GM06990 (cell line): ENCODE measurements around the gene APOL2.
"Not testable (repeated sequence)": the region's sequence is repeated elsewhere in the genome, so short reads cannot be mapped to it uniquely, and the experiment has no call there.

Experiments
- DNase-seq: peaks from one replicate; pipeline ENCODE4 v3.0.0-alpha.2; 2011; ENCODE audit not compliant: insufficient read length; ENCODE audit errors: extremely low read depth
- H3K27me3 ChIP-seq: replicated peaks from 2 replicates; pipeline ENCODE4 v1.6.0; 2011; ENCODE audit warnings: low read length; ENCODE audit not compliant: control insufficient read depth, insufficient read depth
- H3K36me3 ChIP-seq: 2 replicates; pipeline ENCODE4 v1.5.1; 2011; ENCODE audit warnings: low read length; ENCODE audit not compliant: control insufficient read depth, insufficient read depth
- H3K4me3 ChIP-seq: replicated peaks from 2 replicates; pipeline ENCODE4 v1.5.1; 2011; ENCODE audit warnings: low read depth, mild to moderate bottlenecking, control low read depth, low read length
- TF ChIP-seq, protein P1 (sequence below): IDR thresholded peaks from 2 replicates; pipeline ENCODE4 v1.5.1; 2011; ENCODE audit warnings: low read length, control low read depth, mild to moderate bottlenecking, inconsistent platforms; ENCODE audit not compliant: insufficient read depth, poor library complexity, severe bottlenecking

APOL2 gene

DNA sequence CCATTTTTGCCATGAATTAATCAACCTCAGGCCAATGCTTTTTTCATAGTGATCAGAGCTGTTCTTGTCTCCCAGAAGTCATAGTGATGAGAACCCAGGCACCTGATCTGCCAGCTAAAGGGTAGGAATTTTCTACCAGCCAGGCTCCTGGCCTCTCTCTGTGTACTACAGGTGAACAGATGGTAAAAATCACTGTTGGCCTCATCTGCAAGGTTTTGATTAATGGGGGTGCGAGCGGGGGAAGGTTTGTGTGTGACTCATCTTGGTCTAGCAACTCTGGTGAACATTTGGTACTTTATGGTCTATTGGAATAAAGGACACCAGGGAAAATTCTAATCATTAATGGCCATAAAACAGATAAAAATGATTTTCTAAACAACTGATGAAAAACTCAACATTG is 23.3 kb downstream of the APOL2 start:
- H3K27me3 ChIP-seq = no peaks in the 10 kb centered on the region
- TF ChIP-seq, protein P1, sequence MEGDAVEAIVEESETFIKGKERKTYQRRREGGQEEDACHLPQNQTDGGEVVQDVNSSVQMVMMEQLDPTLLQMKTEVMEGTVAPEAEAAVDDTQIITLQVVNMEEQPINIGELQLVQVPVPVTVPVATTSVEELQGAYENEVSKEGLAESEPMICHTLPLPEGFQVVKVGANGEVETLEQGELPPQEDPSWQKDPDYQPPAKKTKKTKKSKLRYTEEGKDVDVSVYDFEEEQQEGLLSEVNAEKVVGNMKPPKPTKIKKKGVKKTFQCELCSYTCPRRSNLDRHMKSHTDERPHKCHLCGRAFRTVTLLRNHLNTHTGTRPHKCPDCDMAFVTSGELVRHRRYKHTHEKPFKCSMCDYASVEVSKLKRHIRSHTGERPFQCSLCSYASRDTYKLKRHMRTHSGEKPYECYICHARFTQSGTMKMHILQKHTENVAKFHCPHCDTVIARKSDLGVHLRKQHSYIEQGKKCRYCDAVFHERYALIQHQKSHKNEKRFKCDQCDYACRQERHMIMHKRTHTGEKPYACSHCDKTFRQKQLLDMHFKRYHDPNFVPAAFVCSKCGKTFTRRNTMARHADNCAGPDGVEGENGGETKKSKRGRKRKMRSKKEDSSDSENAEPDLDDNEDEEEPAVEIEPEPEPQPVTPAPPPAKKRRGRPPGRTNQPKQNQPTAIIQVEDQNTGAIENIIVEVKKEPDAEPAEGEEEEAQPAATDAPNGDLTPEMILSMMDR = no peak
- H3K36me3 ChIP-seq = no peaks in the 10 kb centered on the region
- no peak overlapping the region for H3K4me3 ChIP-seq
- DNase-seq = no peak

DNA sequence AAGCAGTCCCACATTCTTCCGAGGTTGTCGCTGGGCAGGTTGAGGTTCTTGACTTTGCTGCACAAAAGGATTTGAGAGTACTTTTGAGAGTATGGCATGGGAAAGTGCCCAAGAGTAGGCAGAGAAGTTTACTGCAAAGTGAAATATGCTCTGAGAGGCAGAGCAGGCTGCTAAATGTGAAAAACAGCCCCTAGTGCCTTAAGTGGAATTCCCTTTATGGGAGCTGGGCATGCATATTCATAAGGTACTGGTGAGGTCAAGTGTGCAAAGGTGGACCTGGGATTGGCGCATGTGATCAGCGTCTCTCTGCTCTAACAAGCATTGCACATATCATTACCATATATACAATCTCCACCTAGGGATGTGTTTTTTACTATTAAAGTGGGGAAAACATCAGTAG is 25.7 kb downstream of the APOL2 start:
- TF ChIP-seq, protein P1 = no peak
- Histone ChIP-seq H3K27me3 (no peaks in the 10 kb centered on the region), H3K36me3 (no peaks in the 10 kb centered on the region), H3K4me3 (no peak overlapping the region)
- no peak for DNase-seq

DNA sequence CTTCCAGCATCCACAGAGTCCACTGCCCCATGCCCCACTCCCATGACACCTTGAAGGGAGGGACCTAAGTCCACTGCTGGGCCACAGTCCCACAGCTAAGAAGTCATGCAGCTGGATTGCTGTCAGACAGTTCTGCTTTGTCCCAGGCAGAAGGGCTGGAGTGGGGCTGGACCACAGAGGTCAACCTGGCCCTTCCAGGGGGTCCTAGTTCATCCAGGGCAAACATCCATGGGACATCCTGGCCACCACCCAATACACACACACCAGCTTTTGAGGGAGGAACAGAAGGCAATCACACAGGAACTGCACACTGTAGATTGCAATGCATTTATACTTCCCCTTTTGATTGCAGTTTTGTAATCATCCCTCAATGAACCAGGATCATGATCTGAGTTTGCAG is 26.4 kb downstream of the APOL2 start:
- TF ChIP-seq, protein P1 = no peak
- Histone ChIP-seq H3K27me3 (no peaks in the 10 kb centered on the region), H3K36me3 (no peaks in the 10 kb centered on the region), H3K4me3 (no peak overlapping the region)
- no peak for DNase-seq

DNA sequence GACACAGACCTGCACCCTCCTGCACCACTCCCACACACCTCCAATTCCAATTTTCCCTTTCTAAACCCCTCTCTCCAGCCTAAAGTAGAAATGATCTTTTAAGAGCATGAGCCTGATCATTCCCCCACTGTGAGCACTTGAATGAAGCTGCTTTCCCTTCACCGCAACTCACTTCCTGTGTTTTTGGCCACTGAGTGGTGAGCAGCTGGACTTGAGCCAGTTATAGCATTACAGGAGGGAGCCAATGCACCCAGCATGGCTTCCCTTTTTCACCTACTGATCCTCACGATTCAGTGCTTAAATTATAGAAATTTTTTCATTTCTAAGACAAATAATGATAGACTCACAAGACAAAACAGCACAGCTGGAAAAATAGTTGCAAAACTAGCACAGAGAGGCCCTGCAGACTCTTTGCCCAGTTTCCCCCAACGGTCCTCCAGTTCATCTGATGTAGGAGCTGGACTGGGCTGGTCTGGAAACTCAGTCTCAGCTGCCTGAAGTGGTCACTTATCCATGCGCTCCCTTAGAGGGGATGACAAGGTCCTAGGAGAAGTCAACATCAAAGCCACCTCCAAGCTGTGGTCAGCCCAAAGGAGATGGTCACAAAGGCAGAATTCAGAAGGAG is 28.0 kb downstream of the APOL2 start:
- DNase-seq = no peak
- no peaks in the 10 kb centered on the region for H3K36me3 ChIP-seq
- TF ChIP-seq, protein P1 = no peak

DNA sequence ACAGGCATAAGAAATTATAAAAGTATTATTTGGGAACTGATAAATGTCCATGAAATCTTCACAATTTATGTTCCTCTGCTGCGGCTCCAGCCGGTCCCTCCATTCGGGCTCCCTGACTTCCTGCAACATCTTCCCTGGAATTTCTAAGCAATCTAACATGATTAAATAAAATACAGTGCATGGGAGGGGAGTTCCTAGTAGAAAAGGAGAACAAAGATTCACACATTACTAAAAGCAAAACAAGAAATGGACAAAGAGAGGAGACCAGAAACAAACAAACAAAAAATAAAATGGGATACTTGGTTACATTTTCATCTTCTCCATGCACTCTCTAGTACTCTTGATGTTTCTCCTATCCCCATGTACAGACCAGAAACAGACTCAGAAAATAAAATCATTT is 29.1 kb downstream of the APOL2 start:
- Histone ChIP-seq H3K4me3 (no peak overlapping the region), H3K36me3 (no peaks in the 10 kb centered on the region), H3K27me3 (no peaks in the 10 kb centered on the region)
- no peak for DNase-seq
- TF ChIP-seq, protein P1 = no peak

More for the DNA sequence above, 28.0 kb downstream of the APOL2 start:
- Histone ChIP-seq H3K27me3 (no peaks in the 10 kb centered on the region), H3K4me3 (no peak overlapping the region)

DNA sequence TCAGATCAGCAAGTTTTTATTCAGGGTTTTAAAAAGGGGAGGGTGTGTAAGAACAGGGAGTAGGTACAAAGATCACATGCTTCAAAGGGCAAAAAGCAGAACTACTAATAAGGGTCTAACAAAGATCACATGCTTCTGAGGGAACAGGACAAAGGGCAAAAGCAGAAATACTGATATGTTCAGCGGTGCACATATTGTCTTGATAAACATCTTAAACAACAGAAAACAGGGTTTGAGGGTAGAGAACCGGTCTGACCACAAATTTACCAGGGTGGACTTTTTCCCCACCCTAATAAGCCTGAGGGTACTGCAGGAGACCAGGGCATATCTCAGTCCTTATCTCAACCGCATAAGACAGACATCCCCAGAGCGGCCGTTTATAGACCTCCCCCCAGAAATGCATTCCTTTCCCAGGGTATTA is 29.8 kb downstream of the APOL2 start:
- not testable (repeated sequence) for DNase-seq, H3K27me3 ChIP-seq, H3K36me3 ChIP-seq, H3K4me3 ChIP-seq
